ENCODE data around the gene UXS1.

Gene UXS1

DNA sequence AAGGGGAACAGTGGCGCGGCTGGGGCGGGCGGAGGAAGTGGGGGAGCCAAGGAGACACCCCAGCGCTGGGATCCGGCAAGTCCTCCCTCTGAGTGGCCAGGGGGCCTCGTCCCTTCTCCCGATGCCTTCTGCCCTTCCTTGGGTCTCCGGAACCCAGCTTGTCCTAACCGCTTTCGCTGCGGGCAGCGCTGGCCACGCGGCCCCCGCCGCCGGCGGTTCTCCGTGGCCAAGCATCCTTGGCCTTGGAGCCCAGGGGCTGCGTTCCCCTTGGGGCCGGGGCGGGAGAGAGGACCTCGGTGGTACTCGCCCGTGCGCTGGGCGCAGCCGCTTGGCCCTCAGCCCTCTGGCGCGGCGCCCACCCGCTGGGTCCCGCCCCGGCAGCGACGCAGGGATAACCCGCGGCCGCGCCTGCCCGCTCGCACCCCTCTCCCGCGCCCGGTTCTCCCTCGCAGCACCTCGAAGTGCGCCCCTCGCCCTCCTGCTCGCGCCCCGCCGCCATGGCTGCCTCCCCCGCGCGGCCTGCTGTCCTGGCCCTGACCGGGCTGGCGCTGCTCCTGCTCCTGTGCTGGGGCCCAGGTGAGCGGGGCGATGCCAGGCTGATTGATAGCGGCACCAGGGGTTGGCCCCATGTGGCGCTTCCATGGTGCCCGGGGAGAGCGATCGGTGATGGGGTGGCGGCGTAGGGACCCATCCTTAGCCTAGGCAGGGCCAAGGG lies 128.7 kb downstream of the UXS1 start:
- TF ChIP-seq EZH2 (IDR thresholded peaks at IDR 0.05; ENCODE audit: borderline replicate concordance, low read length): no peak
- TF ChIP-seq, protein P1, sequence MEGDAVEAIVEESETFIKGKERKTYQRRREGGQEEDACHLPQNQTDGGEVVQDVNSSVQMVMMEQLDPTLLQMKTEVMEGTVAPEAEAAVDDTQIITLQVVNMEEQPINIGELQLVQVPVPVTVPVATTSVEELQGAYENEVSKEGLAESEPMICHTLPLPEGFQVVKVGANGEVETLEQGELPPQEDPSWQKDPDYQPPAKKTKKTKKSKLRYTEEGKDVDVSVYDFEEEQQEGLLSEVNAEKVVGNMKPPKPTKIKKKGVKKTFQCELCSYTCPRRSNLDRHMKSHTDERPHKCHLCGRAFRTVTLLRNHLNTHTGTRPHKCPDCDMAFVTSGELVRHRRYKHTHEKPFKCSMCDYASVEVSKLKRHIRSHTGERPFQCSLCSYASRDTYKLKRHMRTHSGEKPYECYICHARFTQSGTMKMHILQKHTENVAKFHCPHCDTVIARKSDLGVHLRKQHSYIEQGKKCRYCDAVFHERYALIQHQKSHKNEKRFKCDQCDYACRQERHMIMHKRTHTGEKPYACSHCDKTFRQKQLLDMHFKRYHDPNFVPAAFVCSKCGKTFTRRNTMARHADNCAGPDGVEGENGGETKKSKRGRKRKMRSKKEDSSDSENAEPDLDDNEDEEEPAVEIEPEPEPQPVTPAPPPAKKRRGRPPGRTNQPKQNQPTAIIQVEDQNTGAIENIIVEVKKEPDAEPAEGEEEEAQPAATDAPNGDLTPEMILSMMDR (IDR thresholded peaks at IDR 0.05; ENCODE audit: low read length): no peak
- no peaks in the 10 kb centered on the region for H3K9me3 ChIP-seq (ENCODE audit: low read length)
- no peaks in the 10 kb centered on the region for H3K4me1 ChIP-seq (ENCODE audit: insufficient read depth, low read length, severe bottlenecking)
- H2AFZ ChIP-seq (ENCODE audit: low read length): no peak overlapping the region
- no peaks in the 10 kb centered on the region for H3K79me2 ChIP-seq (ENCODE audit: insufficient read depth, low read length)
- H3K9me2 ChIP-seq (ENCODE audit: low read depth, low read length): no peaks in the 10 kb centered on the region
- no peak overlapping the region for H3K27ac ChIP-seq (ENCODE audit: low read depth, low read length, poor library complexity, severe bottlenecking)
- no peaks in the 10 kb centered on the region for H3K36me3 ChIP-seq (ENCODE audit: insufficient read depth, low read length)
- no peaks in the 10 kb centered on the region for H4K20me1 ChIP-seq (ENCODE audit: insufficient read depth, low read length)
- no peaks in the 10 kb centered on the region; the same call in 1 of the 2 replicates for H3K27me3 ChIP-seq (ENCODE audit: insufficient read depth, low read length)
- no peak overlapping the region for H3K4me2 ChIP-seq (ENCODE audit: low read length)
- no peaks in the 10 kb centered on the region for H3F3A ChIP-seq (ENCODE audit: insufficient read depth, low read length)
- no peak overlapping the region for H3K9ac ChIP-seq (ENCODE audit: low read length)
- H3K4me3 ChIP-seq (ENCODE audit: low read depth, low read length, poor library complexity, severe bottlenecking): no peak overlapping the region

DNA sequence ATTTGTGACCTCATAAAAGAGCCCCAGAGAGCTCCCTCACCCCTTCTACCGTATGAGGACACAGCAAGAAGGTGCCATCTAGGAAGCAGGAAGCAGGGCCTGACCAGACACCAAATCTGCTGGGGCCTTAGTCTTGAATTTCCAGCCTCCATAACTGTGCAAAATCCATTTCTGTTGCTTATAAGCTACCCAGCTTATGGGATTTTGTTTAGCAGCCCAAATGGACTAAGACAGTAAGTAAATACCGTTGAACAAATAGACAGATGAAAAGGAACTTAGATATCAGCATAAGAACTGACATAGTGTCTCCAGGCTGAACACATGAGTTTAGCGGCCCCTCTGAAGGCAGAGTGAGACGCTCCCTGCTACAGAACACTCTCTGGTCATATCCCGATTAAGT lies 130.9 kb downstream of the UXS1 start:
- Histone ChIP-seq H4K20me1 (ENCODE audit: insufficient read depth, low read length) (no peaks in the 10 kb centered on the region), H2AFZ (ENCODE audit: low read length) (no peak overlapping the region), H3K79me2 (ENCODE audit: insufficient read depth, low read length) (no peaks in the 10 kb centered on the region), H3K9ac (ENCODE audit: low read length) (no peak overlapping the region), H3K9me3 (ENCODE audit: low read length) (no peaks in the 10 kb centered on the region), H3K36me3 (ENCODE audit: insufficient read depth, low read length) (no peaks in the 10 kb centered on the region), H3K4me3 (ENCODE audit: low read depth, low read length, poor library complexity, severe bottlenecking) (no peak overlapping the region), H3K4me1 (ENCODE audit: insufficient read depth, low read length, severe bottlenecking) (no peaks in the 10 kb centered on the region), H3F3A (ENCODE audit: insufficient read depth, low read length) (no peaks in the 10 kb centered on the region), H3K27ac (ENCODE audit: low read depth, low read length, poor library complexity, severe bottlenecking) (no peak overlapping the region), H3K4me2 (ENCODE audit: low read length) (no peak overlapping the region), H3K9me2 (ENCODE audit: low read depth, low read length) (no peaks in the 10 kb centered on the region), H3K27me3 (ENCODE audit: insufficient read depth, low read length) (no peaks in the 10 kb centered on the region; the same call in 1 of the 2 replicates)
- TF ChIP-seq, protein P1 (IDR thresholded peaks at IDR 0.05; ENCODE audit: low read length): no peak
- no peak for TF ChIP-seq EZH2 (IDR thresholded peaks at IDR 0.05; ENCODE audit: borderline replicate concordance, low read length)

DNA sequence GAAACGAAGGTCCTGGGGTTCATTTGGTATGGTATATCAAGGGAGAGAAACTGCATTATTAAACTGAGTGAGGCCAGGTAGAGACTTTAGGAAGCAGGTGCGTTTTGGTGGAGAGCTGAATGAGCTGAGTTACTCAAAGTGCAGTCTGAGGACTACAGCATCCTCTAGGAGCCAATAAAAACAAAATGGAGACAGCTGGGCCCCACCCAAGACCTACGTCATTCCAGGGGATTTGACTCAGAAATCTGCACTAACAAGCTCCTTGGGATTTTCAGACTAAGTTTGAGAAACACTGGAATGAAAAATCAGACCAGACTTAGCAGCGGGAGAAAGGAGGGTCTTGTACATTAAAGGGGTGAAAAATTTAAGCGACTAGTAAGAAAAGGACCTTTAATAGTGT lies 131.5 kb downstream of the UXS1 start:
- no peaks in the 10 kb centered on the region for H3K27me3 ChIP-seq (ENCODE audit: insufficient read depth, low read length)
- no peaks in the 10 kb centered on the region for H3K9me3 ChIP-seq (ENCODE audit: low read length)
- no peaks in the 10 kb centered on the region for H4K20me1 ChIP-seq (ENCODE audit: insufficient read depth, low read length)

More for the DNA sequence above, 131.5 kb downstream of the UXS1 start:
- Histone ChIP-seq H3K4me2 (ENCODE audit: low read length) (no peak overlapping the region), H2AFZ (ENCODE audit: low read length) (no peak overlapping the region), H3F3A (ENCODE audit: insufficient read depth, low read length) (no peaks in the 10 kb centered on the region), H3K27ac (ENCODE audit: low read depth, low read length, poor library complexity, severe bottlenecking) (no peak overlapping the region), H3K9me2 (ENCODE audit: low read depth, low read length) (no peaks in the 10 kb centered on the region), H3K4me1 (ENCODE audit: insufficient read depth, low read length, severe bottlenecking) (no peaks in the 10 kb centered on the region), H3K9ac (ENCODE audit: low read length) (no peak overlapping the region), H3K4me3 (ENCODE audit: low read depth, low read length, poor library complexity, severe bottlenecking) (no peak overlapping the region), H3K36me3 (ENCODE audit: insufficient read depth, low read length) (no peaks in the 10 kb centered on the region), H3K79me2 (ENCODE audit: insufficient read depth, low read length) (no peaks in the 10 kb centered on the region)
- no peak for TF ChIP-seq EZH2 (IDR thresholded peaks at IDR 0.05; ENCODE audit: borderline replicate concordance, low read length)
- TF ChIP-seq, protein P1 (IDR thresholded peaks at IDR 0.05; ENCODE audit: low read length): no peak

All from OCI-LY1 (cell line).